NCI-H2107 treated with DMSO at 0.1 percent for 48 hours (cell line): Measurements from ENCODE around the gene FAM53C.
"Not testable (repeated sequence)": the region's sequence is repeated elsewhere in the genome, so short reads cannot be mapped to it uniquely, and the experiment has no call there.

ENCODE experiments used
- DNase-seq: peaks from one replicate; lab custom pipeline; 2025; ENCODE audit not compliant: unreplicated experiment; lab: John Stamatoyannopoulos, UW

Gene FAM53C

DNA sequence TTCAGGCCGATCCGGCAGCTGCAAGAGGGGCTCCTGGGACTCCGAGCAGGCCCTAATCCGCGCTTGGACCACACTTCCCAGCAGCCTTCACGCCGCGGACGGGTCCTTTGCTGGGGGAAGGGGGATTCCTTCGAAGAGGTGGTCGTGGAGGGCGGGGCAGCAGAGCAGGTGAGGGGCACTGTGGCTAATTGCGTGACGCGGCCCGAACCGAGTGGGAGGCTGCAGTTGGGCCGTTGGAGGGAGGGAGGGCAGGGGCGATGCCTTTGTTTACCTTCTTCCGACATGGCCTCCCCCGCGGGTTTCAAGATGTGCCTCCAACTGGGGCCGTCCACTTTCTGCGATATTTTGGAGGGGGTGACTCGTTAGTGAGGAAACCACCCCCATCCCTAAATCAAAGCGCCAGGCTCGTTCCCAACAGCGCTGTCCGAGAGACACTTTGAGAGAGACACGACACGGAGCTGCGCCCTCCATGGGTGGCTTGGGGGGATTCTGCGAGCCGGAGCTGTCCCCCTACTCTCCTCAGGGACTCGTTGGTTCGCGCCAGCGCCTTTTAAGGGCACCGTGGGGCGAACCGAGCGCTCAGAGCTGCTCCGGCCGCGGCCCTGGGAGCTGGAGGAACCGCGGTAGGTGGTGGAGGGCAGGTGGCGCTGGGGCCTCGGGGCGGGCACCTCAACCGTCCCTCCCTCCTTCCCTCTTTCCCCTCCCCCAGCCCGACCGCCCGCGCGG is at the start of gene FAM53C:
FAM53C (plus strand) TSS at position 582 of the 726 bp plus-strand sequence. CDS start 3,070 bp downstream, outside the sequence.
- peak; percentile 61 for DNase-seq

DNA sequence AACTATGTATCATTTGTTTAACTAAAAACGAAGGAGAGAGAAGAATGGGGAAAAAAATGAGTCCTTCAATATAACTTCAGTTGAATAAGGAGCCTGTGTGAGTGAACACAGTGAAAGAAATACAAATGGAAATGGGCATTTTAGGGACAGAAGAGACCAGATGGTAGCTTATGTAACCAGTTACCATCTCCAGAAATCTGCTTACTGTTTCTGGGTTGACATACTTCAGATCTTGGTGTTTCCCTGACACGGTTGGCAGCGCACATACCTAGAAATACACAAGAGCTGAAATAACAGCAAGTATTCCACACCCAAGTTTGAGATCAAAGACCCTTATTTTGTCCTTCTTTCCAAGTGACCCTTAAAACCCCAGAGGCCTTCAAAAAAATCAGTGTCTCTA is 48.8 kb upstream of the FAM53C start:
- no peak for DNase-seq

- no peak for DNase-seq
Measured at GRCh38 chr5:138303372-138303771, 34.7 kb upstream of the FAM53C start.

DNA sequence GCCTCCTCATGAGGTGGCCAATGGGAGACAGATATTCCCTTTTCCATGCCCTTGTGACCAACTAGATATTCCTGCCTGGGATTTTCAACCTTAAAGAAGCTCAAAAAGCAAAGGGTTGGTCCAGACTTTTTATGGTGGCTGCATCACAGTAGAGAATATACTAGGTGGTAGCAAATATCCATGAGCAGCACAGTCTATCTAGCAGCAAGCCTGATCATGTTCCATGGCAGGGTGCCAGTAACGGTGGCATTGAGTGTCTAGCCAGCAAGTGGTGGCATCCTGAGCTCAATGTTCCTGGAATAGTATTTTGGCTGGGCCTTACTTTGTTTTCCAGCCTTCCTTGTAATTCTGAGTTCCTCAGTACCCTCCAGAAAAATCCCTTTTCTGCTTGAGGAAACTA is 32.3 kb upstream of the FAM53C start:
- peak; percentile 35 for DNase-seq

DNA sequence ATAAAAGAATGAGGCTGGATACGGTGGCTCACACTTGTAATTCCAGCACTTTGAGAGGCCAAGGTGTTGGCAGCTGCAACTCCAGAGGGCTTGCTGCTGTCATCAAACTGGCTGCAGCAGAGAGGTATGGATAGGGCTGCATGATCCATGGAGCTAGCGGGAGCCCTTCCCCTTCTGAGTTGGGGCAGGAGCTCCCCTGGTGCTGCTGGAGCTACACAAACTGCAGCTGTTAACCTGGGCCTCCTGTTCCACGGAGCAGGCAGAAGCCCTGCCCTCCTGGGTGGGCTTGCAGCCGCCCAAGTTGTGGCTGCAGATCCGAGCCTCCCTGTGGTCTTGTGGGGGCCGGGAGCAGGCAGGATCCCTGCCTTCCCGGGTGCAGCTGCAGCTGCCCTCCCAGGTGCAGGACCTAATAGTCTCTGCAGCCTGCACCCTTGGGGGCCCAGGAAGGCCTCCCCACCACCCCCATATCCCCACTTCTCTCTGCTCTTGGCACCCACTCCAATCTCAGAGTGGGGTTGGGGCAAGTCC is 22.3 kb upstream of the FAM53C start:
- DNase-seq, result no peak

DNA sequence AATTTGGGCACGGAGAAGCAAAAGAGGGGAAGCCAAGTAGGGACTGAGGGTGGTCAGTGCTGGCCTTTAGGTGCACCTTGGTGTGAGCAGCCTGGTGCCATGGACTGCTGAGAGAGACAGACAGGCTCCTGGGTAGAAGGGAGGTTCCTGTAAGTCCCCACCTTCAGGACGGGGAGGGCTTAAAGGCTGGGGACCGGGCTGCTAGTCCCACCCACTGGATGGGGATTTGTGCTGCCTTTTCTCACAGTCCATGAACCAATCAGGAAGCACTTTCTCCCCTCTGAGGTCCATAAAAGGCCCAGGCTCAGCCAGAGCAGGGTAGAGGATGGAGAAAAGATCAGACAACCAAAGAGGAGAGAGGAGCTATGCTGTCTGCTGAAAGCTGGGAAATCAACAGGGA is 21.7 kb upstream of the FAM53C start:
- DNase-seq, result no peak

- not testable (repeated sequence) for DNase-seq
Measured at GRCh38 chr5:138318211-138318610, 19.9 kb upstream of the FAM53C start.

DNA sequence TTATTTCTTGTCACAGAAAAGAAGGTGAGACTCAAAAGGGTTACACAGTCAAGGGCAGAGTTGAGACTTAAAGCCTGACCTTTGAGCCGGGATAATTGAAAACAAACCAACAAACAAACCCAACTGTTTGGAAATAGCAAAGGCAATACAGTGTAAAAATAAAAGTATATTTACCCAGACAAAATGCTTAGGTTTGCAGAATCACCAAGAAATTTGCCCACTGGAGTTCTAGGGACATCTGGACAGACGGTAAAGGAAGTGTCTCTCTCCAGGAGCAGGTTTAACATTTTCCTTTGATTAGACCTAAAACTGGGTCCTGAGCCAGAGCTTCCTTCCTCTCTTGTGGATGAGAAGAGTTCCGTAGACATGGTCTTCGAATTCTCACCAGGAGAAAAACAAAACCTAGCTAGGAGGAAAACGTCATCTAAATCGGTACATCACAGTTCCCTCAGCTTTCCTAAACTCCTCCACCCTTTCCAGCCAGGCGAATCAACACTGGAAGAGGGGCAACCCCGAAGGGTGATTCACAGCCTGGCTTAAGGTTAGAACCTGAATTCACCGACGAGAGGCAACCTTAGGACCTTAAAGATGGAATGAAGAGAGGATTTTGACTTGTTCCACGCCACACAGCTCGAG is 7.1 kb upstream of the FAM53C start:
- no peak for DNase-seq

DNA sequence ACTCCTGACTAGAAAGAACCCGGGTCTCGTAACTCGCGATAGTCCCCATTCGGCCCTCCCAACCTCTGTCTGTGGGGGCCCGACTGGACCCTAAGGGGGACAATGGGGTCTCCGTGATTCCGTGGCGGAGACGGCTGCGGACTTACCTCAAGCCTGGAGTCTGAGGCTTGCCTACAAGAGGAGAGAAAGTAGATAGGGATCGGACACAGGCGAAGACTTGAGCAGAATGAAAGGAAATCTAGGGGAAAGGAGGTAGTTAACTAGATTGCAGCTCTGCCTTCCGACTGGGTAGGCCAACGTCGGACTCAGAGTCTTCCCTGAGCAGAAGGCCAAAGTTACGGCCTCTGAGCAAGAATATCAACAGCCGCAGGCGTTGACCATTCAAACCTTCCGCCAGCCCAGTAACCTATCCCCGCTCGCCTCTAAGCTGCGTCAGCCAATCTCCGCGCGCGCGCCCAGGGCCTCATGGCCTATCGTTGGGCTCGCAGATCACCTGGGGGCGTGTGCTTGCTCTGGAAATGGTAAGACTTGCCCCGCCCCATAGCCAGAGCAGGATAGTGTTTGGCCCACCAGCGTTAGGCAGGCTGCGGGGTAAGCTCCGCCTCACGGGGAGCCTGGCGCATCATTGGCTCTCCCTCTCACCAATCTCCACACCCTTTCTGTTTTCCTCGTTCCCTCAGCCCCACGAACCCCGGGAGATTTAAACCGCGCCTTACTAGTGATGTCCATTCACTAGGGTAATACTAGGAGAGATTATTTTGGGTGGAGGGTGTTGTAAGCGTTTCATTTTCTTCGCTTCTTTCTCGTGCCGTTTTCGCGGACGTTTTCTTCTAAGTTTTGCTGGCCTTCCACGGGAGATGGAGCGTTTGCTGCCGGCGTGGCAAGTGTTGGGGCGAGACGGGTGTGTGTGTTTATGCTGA is 6.4 kb upstream of the FAM53C start, which contains the start of gene CDC25C:
CDC25C (minus strand) TSS at position 356 of the 920 bp plus-strand sequence. CDS start 624 bp downstream, outside the sequence.
- DNase-seq, result peak; percentile 93

GRCh38 chr5:138334867-138335447 is 3.1 kb upstream of the FAM53C start:
- no peak for DNase-seq

GRCh38 chr5:138336952-138337684 is 948 bp upstream of the FAM53C start:
- no peak for DNase-seq

GRCh38 chr5:138338411-138339090 is 485 bp downstream of the FAM53C start:
- DNase-seq, result no peak

DNA sequence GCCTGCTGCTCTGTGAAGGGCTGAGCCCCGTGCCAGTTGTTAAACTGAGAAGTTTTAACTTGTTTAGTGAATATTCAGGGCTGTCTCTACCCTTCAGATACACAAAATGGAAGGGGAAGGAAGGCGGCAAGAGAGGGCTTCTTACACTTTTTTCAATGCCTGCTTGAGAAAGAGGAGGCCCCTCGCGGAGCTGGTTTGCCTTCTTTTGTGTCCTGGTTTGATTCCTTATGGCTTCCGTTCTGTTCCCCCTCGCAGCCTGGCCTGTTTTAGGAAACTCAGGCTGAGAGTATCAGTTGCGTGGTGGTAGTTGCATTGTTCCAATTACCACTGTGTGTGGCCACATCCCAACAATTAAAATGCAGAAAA is 1.0 kb downstream of the FAM53C start:
- DNase-seq, result no peak

- DNase-seq, result no peak
Measured at GRCh38 chr5:138339464-138339863, 1.4 kb downstream of the FAM53C start.

GRCh38 chr5:138340008-138340407 is 1.9 kb downstream of the FAM53C start:
- DNase-seq, result no peak

DNA sequence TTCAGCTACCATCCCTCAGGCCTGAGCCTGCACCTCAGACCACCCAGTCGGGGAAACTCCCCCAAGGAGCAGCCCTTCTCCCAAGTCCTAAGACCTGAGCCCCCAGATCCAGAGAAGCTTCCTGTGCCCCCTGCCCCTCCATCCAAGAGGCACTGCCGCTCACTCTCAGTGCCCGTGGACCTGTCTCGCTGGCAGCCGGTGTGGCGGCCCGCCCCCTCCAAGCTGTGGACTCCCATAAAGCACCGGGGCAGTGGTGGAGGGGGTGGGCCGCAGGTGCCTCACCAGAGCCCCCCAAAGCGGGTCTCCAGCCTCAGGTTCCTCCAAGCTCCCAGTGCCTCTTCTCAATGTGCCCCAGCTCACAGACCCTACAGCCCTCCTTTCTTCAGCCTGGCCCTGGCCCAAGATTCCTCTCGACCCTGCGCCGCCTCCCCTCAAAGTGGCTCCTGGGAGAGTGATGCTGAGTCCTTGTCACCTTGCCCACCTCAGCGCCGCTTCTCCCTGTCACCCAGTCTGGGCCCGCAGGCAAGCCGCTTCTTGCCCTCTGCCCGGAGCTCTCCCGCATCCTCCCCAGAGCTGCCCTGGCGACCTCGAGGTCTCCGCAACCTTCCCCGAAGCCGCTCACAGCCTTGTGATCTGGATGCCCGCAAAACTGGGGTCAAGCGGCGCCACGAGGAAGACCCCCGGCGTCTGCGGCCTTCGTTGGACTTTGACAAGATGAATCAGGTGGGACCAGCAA is 7.0 kb downstream of the FAM53C start:
- no peak for DNase-seq

- no peak for DNase-seq
Measured at GRCh38 chr5:138346889-138347288, 8.8 kb downstream of the FAM53C start.

DNA sequence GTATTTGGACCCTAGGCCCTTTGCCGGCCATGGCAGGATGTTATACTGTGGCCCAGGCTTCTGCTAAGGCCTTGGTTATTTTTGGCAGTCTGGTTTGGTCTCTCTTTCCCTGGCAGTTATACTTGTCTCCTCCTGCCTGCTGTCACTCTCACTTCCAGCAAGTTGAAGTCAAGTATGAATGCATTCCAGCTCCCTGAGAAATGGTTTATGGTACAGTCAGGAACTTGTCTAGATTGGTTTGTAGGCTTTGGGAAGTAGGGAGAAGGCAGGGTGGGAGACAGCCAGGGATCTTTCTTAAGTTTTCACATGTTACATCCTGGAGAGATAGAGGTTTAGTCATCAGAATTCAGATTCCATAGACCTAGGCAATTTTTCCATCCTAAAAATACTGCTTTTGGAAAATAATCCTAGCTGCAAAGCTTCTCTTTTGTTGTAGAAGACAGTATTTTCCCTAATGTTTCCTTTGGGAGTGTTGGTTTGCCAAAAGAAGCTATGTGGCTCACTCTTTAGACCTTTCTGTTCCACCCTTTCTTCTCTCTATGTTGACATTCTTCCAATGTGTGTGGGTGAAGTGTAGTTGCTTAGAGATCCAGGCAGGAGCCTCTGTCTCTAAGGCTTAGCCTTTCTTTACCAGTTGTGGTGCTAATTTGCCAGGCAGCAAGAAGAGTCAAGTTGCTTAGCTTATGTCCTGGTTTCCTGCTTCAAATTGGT is 11.9 kb downstream of the FAM53C start:
- no peak for DNase-seq

DNA sequence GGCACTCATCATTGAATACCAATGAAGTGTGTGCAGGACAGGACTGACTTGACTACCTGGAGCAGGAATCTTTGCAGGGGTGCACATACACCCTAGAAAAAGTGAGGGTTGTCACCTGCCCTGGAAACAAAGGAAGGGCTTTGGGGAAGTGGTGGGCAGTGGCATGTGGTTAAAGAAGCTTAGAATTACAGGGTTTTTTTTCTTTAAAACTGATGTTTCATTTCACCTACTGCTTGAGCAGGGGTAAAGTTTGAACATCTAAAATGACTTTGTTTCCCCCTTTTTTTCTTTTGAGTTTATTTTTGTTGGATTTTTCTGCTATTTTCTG is 12.5 kb downstream of the FAM53C start:
- DNase-seq, result no peak
